Stimulated activated effector memory CD8-positive, alpha-beta T cell treated with anti-CD3 and anti-CD28 coated beads, Interleukin-12 subunit alpha, Interleukin-12 subunit beta, amount 100 ng/mL, for 72 hours (primary cell): ENCODE results near the gene CXCL10.
"Not testable (repeated sequence)": the region's sequence is repeated elsewhere in the genome, so short reads cannot be mapped to it uniquely, and the experiment has no call there.

ENCODE experiments used
- ATAC-seq: fragments of 150-1000 bp; cut with Tn5 transposase; 2 replicates; pipeline ENCODE4 v1.10.0; 2021
- DNase-seq, 2 donors: peaks; one replicate each; pipeline ENCODE4 v3.0.0; 2021 to 2022; ENCODE audit warnings: low spot score in 2 of 2
- H3K27ac Mint-ChIP-seq: one replicate; pipeline ENCODE4 v1.8.0; 2022; ENCODE audit warnings: mild to moderate bottlenecking, mixed read lengths
- H3K36me3 Mint-ChIP-seq: one replicate; pipeline ENCODE4 v1.8.0; 2022; ENCODE audit warnings: mild to moderate bottlenecking, mixed read lengths
- H3K4me1 Mint-ChIP-seq: one replicate; pipeline ENCODE4 v1.8.0; 2022; ENCODE audit warnings: mixed read lengths
- H3K4me3 Mint-ChIP-seq: one replicate; pipeline ENCODE4 v1.8.0; 2022; ENCODE audit warnings: mild to moderate bottlenecking, mixed read lengths
- H3K9me3 Mint-ChIP-seq: one replicate; pipeline ENCODE4 v1.8.0; 2022; ENCODE audit warnings: mixed read lengths

Gene CXCL10

DNA sequence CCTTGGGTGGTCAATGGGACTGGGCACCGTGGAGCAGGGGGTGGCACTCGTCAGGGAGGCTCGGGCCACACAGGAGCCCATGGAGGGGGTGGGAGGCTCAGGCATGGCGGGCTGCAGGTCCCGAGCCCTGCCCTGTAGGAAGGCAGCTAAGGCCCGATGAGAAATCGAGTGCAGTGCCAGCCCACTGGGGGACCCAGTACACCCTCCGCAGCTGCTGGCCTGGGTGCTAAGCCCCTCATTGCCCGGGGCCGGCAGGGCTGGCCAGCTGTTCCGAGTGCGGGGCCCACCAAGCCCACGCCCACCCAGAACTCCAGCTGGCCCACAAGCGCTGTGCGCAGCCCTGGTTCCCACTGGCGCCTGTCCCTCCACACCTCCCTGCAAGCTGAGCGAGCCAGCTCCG lies 20.0 kb upstream of the CXCL10 start:
- H3K4me3 Mint-ChIP-seq, ATAC-seq, H3K9me3 Mint-ChIP-seq, H3K27ac Mint-ChIP-seq, H3K36me3 Mint-ChIP-seq, DNase-seq: not testable (repeated sequence)
- H3K4me1 Mint-ChIP-seq: peaks cover 12% of the 10 kb centered on the region

DNA sequence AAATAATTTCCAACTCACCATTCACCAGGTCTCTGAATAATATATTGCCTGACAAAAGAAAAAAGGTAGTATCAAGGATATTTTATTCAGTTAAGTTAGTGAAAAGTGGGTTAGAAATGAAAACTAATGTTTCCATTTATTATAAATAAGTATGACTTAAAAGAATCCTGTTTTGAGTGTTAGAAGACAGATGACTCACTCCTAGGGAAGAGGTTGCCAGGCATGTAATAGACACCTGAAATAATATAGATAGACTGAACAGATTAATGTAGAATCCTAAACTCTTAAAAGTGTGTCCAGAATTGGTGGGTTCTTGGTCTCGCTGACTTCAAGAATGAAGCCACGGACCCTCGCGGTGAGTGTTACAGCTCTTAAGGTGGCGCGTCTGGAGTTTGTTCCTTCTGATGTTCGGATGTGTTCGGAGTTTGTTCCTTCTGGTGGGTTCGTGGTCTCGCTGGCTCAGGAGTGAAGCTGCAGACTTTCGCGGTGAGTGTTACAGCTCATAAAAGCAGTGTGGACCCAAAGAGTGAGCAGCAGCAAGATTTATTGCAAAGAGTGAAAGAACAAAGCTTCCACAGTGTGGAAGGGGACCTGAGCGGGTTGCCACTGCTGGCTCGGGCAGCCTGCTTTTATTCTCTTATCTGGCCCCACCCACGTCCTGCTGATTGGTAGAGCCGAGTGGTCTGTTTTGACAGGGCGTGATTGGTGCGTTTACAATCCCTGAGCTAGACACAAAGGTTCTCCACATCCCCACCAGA lies 19.1 kb upstream of the CXCL10 start:
- H3K36me3 Mint-ChIP-seq, DNase-seq: not testable (repeated sequence)
- H3K27ac Mint-ChIP-seq: peak overlapping the region; percentile 84

DNA sequence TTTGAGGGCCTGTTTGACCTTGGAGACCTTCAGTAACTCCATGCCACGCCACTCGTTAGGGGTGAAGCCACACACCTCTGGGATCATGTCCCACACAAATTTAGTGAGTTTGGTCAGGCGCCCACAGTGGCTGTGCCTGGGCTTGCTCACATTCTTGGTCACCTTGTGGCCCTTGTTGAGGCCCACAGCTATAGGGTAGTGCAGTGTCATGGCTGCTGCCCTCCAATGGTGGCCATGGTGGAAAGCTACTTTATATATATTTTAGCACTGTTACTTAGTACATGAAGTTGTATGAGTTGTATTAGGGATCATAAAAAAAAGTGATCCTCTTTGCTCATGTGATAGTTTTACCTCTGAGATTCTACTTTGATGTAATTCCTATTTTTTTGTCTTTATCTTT lies 13.6 kb upstream of the CXCL10 start:
- no peaks in the 10 kb centered on the region for H3K9me3 Mint-ChIP-seq
- H3K4me3 Mint-ChIP-seq: no peak overlapping the region

More for the DNA sequence above, 19.1 kb upstream of the CXCL10 start:
- H3K9me3 Mint-ChIP-seq: not testable (repeated sequence)
- Mint-ChIP-seq H3K4me3 (peak overlapping the region; percentile 58), H3K4me1 (peaks cover 12% of the 10 kb centered on the region)
- peak; percentile 96 for ATAC-seq

DNA sequence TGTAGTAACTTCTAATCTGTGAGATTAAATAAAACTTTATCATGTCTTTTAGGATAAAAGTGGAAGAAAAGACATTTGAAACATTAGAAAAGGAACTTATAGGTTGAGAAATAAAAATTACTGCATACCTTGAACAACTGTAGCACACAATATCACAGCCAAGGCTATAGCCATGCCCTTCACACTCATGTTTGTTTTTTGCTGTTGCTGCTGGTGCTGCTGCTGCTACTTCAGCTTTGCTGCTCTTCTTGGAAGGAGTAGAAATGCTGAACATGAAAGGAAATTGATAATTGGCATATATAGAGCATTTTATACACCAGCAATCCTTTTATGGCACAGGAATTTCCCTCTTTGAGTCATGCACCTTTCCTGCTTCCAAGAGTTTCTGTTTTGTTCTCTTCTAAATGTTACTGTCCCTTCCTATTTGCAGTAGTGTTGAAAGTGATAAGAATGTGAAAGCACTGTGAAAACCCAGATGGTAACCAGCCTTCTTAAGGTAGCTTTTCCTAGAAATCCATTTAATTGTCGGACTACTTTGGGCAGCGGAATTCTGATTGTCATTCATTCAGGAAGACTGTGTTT lies 12.6 kb upstream of the CXCL10 start, which contains the start of gene CXCL11:
TSS of gene CXCL11 (minus strand) at position 272 of the 582 bp plus-strand sequence. CDS start at position 189, 83 bp downstream.
- Mint-ChIP-seq H3K4me3 (no peak within 1 kb of the TSS), H3K9me3 (no peaks in the 10 kb centered on the region), H3K4me1 (no peaks in the 10 kb centered on the region), H3K27ac (no peak within 1 kb of the TSS), H3K36me3 (no peaks in the 10 kb centered on the region)
- DNase-seq (no peak), ATAC-seq (no peak)

More for the DNA sequence above, 13.6 kb upstream of the CXCL10 start:
- ATAC-seq: no peak
- Mint-ChIP-seq H3K36me3 (no peaks in the 10 kb centered on the region), H3K4me1 (no peaks in the 10 kb centered on the region), H3K27ac (no peak overlapping the region)
- peak in 1 of 2 donors; percentile 42 for DNase-seq

DNA sequence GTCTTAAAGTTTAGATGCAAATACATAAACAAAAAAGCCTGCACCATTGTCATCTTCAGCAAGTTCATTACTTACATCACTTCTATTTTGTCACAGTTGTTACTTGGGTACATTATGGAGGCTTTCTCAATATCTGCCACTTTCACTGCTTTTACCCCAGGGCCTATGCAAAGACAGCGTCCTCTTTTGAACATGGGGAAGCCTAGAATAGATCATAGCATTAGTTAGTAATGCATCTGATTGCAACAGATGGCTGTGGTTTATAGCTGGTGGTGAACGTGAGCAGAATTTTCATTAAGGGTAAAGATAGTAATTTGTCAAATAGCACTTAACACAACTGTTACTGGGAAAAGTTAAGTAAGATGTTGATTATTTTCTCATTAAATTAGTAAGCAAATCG lies 11.8 kb upstream of the CXCL10 start:
- Mint-ChIP-seq H3K36me3 (no peaks in the 10 kb centered on the region), H3K27ac (no peak overlapping the region), H3K4me3 (no peak overlapping the region), H3K9me3 (no peaks in the 10 kb centered on the region), H3K4me1 (no peaks in the 10 kb centered on the region)
- no peak for DNase-seq
- no peak for ATAC-seq

DNA sequence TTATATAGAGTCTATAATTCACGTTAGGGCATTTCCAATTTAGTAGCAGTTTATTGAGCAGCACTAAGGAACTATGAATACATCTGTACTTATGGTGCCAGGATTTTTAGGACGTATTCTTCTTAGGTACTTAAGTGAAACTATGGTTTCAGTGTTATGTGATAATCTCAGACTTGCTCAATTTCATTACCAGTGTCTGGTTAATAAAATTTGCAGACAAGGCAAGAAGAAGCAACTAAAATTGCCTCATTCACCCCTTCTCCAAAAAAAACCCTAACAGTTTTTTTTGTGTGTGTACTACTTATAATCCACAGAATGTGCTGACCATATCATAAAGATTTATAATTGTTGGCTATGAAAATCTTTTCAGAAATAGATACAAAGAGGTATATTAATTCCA lies 6.0 kb upstream of the CXCL10 start:
- ATAC-seq: no peak
- no peak overlapping the region for H3K4me3 Mint-ChIP-seq
- H3K4me1 Mint-ChIP-seq: peaks cover 9% of the 10 kb centered on the region
- H3K27ac Mint-ChIP-seq: no peak overlapping the region
- no peaks in the 10 kb centered on the region for H3K9me3 Mint-ChIP-seq
- no peak for DNase-seq
- H3K36me3 Mint-ChIP-seq: no peaks in the 10 kb centered on the region

DNA sequence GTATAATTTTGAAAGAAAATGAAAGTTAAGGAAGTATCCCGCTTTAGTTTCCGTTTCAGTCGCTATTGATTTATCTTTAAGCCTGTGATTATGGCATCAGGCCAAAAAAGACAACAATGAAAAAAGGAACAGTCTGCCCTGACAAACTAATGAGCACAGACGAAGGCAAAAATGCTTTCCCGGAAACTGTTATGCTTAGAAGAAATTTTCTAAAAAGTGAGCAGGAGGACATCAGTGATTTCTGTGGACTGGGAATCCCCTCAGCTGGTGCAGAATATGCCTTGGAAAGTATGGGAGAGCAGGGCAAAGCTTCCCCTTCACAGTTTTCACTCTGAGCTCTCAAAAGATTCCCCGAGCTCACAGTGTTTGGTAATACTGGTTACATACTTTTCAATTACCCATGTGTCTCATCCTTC lies 5.1 kb upstream of the CXCL10 start:
- no peak overlapping the region for H3K4me3 Mint-ChIP-seq
- ATAC-seq (no peak), DNase-seq (no peak)
- no peak overlapping the region for H3K27ac Mint-ChIP-seq
- no peaks in the 10 kb centered on the region for H3K36me3 Mint-ChIP-seq
- H3K4me1 Mint-ChIP-seq: peaks cover 15% of the 10 kb centered on the region
- H3K9me3 Mint-ChIP-seq: no peaks in the 10 kb centered on the region

DNA sequence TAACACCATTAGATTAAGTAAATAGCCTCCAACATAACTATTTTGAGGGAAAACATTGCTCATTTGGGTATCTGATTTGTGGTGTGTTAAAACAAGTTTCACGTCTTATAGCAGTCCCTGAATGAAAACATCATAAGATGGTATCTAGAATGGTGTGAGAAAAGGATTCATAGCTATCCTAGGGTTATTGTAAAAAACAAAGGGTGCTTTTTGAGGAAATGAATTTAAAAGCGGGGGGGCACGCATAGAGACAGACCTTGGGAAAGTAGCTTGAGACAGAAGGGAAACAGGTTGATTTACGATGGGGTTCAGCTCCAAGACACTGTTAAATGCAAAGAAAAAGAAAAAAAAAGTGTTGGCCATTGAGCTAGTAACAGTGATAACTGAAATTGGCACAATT lies 768 bp upstream of the CXCL10 start:
- no peak overlapping the region for H3K4me3 Mint-ChIP-seq

DNA sequence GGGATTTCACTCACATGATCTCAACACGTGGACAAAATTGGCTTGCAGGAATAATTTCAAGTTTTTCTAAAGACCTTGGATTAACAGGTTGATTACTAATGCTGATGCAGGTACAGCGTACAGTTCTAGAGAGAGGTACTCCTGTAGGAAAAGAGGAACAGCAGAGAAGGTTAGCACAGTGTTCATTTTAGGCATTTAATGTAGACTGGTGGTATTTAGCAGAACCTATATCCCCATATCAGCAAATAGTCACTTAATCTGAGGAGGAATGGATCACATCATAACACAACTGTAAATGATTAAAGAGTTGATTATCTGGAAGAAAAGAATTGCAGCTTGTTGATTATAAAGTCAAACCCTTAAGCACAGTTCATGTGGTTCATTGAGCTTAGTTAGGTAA lies 620 bp downstream of the CXCL10 start:
- Mint-ChIP-seq H3K27ac (no peak overlapping the region), H3K4me1 (peaks cover 7% of the 10 kb centered on the region), H3K9me3 (no peaks in the 10 kb centered on the region), H3K4me3 (no peak overlapping the region), H3K36me3 (no peaks in the 10 kb centered on the region)
- ATAC-seq: no peak
- DNase-seq: no peak

More for the DNA sequence above, 768 bp upstream of the CXCL10 start:
- Mint-ChIP-seq H3K27ac (peak overlapping the region; percentile 68), H3K9me3 (no peaks in the 10 kb centered on the region), H3K4me1 (peaks cover 15% of the 10 kb centered on the region), H3K36me3 (no peaks in the 10 kb centered on the region)
- peak; percentile 80 for ATAC-seq
- DNase-seq: no peak

DNA sequence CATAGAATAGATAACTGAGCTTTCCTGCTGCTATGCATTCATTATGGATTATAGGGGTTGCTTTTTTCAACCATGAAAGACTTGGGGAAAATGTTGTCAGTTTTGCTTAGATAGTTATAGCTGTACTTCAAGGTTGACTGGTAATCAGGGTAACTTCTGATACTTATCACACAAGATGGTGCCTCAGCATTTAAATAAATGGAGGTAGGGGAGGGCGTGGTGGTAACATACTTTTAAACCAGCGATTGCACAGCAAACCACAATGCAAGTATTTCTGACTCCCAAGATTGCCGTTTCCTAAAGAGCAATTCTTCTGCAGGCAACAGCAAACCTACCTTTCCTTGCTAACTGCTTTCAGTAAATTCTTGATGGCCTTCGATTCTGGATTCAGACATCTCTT lies 1.3 kb downstream of the CXCL10 start:
- Mint-ChIP-seq H3K4me3 (no peak overlapping the region), H3K4me1 (peaks cover 7% of the 10 kb centered on the region), H3K36me3 (no peaks in the 10 kb centered on the region), H3K9me3 (no peaks in the 10 kb centered on the region), H3K27ac (no peak overlapping the region)
- DNase-seq: no peak
- ATAC-seq: no peak

DNA sequence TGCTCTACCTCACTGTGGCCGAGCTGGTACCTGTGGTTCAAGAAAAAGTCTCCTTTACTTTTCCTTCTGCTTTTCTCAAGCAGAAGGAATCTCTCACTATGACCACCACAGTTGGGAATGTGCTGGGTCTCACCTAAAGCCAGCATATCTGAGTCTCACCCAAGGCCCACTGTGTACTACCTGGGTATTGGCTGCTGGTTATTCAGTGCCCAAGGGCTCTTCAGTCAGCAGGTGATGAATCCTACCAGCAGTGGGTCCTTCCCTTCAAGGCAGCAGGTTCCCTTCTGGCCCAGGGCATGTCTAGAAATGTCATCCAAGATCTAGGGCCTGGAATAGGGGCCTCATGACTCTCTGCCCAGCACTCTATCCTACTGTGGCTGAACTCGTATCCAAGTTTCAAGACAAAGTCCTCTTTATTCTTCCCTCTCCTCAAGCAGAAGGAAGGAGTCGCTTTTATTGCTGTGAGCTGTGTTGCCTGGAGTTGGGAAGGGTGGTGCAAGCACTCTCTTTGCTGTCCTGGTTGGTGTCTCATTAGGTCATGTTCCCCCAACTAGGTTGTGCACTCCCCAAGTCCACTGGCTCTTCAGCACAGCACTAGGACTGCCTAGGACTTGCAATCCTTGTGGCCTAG lies 6.1 kb downstream of the CXCL10 start:
- no peak for ATAC-seq
- H3K27ac Mint-ChIP-seq: no peak overlapping the region

DNA sequence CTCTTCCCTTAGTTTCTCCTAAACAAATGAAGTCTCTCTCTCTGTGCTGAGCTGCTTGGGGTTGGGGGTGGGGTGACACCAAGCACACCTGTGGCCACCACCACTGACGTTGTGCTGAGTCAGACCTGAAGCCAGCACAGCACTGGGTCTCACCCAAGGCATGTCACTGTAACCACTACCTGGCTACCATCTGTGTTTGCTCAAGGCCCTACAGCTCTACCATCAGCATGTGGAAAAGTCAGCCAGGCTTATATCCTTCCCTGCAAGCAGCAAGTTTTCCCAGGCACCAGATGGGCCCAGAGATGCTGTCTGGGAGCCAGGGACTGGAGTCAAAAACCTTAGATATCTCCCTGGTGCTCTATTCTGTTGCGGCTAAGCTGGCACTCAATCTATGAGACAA lies 6.9 kb downstream of the CXCL10 start:
- peak; percentile 81 for ATAC-seq
- no peak overlapping the region for H3K27ac Mint-ChIP-seq
- DNase-seq: no peak
- no peak overlapping the region for H3K4me3 Mint-ChIP-seq
- no peaks in the 10 kb centered on the region for H3K9me3 Mint-ChIP-seq
- peaks cover 6% of the 10 kb centered on the region for H3K4me1 Mint-ChIP-seq
- H3K36me3 Mint-ChIP-seq: no peaks in the 10 kb centered on the region

More for the DNA sequence above, 6.1 kb downstream of the CXCL10 start:
- Mint-ChIP-seq H3K4me1 (peaks cover 6% of the 10 kb centered on the region), H3K4me3 (no peak overlapping the region), H3K36me3 (no peaks in the 10 kb centered on the region), H3K9me3 (no peaks in the 10 kb centered on the region)
- DNase-seq: no peak

DNA sequence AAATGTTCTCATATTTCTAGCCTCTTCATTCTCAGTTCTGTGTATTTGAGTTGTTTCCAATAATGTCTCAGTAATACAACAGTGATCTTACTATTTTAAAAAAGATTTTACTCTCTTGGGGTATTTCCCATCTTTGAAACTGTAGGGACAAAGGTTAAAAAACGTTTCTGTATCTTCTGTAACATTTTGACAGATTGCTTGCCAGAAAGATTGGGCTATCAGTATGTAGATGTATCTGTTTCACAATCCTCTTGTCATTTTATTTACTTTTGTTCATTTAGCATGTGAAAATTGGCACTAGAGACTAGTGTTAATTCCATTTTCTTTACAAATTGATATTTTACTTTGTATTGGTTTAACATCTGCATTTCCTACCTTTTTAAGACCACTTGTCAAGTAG lies 9.8 kb downstream of the CXCL10 start:
- Mint-ChIP-seq H3K4me3 (no peak overlapping the region), H3K36me3 (no peaks in the 10 kb centered on the region), H3K4me1 (peaks cover 6% of the 10 kb centered on the region), H3K27ac (no peak overlapping the region), H3K9me3 (no peaks in the 10 kb centered on the region)
- ATAC-seq (no peak), DNase-seq (no peak)

DNA sequence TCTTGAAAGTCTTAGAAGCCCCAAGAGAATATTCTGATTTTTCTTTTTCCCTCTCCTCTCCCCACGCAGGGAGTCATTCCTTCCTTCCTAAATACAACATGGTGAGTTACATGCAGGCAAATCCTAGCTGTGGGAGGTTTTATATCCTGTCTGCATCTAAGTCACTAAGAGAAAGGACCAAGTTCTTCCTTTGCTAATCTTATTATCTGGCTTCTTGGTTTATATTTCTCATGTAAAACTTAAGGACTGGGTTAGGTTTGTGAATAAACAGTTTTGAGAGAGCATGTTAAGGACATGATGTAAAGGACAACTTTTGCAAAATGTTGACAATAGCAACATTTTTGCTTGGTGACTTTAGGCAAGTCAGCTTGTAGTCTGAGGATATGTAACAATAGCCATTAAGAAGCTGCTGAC lies 10.9 kb downstream of the CXCL10 start:
- Mint-ChIP-seq H3K27ac (no peak overlapping the region), H3K9me3 (no peaks in the 10 kb centered on the region), H3K4me1 (peaks cover 6% of the 10 kb centered on the region), H3K4me3 (no peak overlapping the region), H3K36me3 (no peaks in the 10 kb centered on the region)
- ATAC-seq: no peak
- DNase-seq: no peak

DNA sequence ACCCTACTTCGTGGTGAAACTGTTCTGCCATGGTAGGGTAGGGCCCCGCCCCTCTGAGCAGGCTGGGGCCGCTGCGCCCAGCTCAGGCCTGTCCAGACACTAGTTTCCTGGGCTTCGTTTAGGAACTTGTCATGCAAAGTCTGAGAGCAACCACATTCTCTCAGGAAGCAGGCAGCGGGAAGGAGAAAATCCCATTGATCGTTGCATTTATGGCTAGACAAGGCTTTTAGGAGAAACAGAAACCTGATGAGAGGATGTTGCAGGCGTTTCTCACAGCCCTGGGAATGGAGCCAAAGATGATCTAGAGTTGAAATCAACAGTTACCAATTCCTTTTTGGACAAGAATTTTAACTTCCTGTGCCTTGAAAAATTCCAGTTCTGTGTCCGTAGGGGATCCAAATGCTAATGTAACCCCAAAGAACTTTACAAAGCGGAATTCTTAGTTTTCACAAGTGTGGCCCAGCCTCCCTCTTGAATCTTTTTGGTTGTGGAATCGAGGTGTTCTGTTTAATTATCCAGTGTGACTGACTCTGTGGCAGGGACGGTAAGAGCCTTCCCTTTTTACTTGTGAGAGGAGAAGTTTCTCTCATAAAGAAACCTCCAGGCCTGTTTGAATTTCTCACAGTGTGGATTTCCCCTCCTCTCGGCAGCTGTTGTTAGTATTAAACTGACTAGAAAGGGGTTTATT lies 11.5 kb downstream of the CXCL10 start:
- ATAC-seq: peak; percentile 56
- Mint-ChIP-seq H3K36me3 (no peaks in the 10 kb centered on the region), H3K4me3 (no peak overlapping the region), H3K4me1 (peaks cover 6% of the 10 kb centered on the region), H3K27ac (no peak overlapping the region), H3K9me3 (no peaks in the 10 kb centered on the region)
- no peak for DNase-seq
